Kasumi-1 (cell line): ENCODE results near the gene LITAF.

Experiments used
- DNase-seq, 2 experiments: peaks; one replicate each; lab custom pipeline; 2025; lab: John Stamatoyannopoulos, UW

The LITAF gene

GRCh38 chr16:11586856-11587642 lies at the start of gene LITAF:
Gene LITAF, minus strand, starts transcription at chr16:11586919. Its CDS starts 30,189 bp downstream, at chr16:11556730.
- no peak for DNase-seq

DNA sequence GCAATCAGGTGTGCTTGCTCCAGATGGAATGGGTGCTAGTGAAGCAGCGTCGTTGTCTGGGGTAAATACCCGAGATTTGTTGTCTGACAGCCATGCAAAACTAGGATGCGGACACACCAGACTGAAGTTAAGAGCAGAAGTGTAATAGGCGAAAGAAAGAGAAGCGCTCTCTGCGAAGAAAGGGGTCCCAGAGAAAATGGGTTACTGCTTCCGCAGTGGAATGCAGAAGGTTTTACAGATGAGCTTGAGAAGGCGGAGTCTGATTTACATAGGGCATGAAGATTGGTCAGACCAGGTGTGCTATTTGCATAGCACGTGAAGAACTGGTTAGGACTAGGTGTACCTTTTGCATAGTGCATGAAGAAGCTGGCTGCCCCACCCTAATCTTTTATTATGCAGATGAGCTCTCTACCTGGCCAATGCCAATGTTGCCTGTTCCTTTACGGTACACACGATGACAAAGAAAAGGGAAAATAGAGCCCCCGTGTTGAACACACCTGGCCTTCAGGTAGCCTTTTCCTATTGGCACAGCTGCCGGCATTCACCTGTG lies 49.5 kb upstream of the LITAF start:
- no peak for DNase-seq

DNA sequence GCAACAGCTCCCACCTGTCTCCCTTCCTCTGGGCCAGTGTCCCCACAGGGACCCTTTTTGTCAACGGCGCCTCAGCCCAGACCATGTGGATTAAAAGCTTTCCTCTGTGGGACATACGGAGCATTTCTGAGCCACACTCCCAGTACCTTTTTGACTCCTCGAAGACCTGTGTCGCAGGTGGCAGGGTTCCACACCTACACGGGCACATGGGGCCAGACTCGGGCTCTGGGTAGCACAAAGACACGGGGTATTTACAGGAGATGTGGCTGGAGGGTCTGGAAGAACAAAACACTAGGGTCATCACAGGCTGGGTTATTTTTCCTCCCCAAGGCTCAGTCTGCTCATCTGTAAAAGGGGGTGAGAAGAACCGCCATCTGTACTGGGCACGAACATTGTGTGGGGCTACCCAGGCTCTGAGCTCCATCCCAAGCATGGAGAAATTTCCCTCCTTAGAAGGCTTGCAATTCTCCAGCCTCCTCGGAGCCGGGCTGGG lies 49.0 kb upstream of the LITAF start:
- no peak for DNase-seq

- no peak for DNase-seq
Observed at GRCh38 chr16:11635113-11635652, 48.5 kb upstream of the LITAF start.

- no peak for DNase-seq
Observed at GRCh38 chr16:11634312-11634711, 47.6 kb upstream of the LITAF start.

- no peak for DNase-seq
Observed at GRCh38 chr16:11633113-11633512, 46.4 kb upstream of the LITAF start.

GRCh38 chr16:11632455-11632939 lies 45.8 kb upstream of the LITAF start:
- no peak for DNase-seq

DNA sequence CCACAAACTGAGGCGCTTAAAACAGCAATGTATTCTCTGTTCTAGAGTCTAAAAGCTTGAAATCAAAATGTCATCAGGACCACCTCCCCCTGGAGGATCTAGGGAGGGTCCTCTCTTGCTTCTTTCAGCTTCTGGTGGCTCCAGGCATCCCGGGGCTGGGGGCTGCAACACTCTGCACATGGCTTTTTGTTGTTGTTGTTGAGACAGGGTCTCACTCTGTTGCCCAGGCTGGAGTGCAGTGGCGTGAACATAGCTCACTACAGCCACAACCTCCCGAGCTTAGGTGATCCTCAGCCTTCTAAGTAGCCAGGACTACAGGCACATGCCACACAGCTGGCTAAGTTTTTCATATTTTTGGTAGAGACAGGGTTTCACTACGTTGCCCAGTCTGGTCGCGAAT lies 44.5 kb upstream of the LITAF start:
- DNase-seq, result no peak

DNA sequence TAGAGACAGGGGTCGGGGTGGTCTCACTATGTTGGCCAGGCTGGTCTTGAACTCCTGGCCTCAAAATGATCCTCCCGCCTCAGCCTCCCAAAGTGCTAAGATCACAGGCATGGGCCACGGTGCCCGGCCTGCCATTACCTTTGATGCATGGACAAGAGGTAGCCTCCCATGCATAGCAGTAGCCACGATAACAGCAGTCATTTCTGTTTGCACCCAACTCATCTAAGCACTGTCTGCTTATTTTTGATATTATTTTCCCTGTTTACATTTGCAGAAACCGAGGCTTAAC lies 44.0 kb upstream of the LITAF start:
- no peak for DNase-seq

GRCh38 chr16:11630046-11630767 lies 43.5 kb upstream of the LITAF start:
- DNase-seq, result no peak

GRCh38 chr16:11629071-11630030 lies 42.6 kb upstream of the LITAF start:
- DNase-seq, result peak; percentile 54 to 56

DNA sequence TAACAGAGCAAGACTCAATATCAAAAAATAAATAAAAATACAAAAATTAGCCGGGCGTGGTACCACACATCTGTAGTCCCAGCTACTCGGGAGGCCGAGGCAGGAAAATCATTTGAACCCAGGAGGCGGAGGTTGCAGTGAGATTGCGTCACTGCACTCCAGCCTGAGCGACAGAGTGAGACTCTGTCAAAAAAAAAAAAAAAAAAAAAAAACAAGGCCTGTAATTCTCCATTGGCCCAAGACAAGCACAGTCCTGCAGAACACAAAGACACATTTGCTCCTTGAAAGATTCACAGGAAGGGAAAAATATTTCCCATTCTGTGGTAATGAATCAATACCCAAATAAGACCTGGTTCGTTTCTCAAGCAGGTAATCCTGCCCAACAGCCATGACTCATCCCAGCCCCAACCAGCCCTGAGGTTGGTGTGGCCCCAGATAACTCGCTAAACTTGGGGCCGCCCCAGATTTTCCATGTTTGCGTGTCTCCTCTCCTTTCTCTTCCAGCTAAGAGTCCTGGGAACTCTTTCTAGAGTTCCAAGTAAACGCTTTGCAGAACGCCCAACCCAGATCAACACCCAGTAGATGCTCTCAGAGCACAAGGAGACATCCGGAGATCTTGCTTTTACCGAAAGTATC lies 41.2 kb upstream of the LITAF start:
- no peak for DNase-seq

- no peak for DNase-seq
Observed at GRCh38 chr16:11627292-11627663, 40.6 kb upstream of the LITAF start.

GRCh38 chr16:11626657-11627291 lies 40.1 kb upstream of the LITAF start:
- no peak for DNase-seq

GRCh38 chr16:11625769-11626168 lies 39.0 kb upstream of the LITAF start:
- no peak for DNase-seq

- no peak for DNase-seq
Observed at GRCh38 chr16:11624636-11625607, 38.2 kb upstream of the LITAF start.

DNA sequence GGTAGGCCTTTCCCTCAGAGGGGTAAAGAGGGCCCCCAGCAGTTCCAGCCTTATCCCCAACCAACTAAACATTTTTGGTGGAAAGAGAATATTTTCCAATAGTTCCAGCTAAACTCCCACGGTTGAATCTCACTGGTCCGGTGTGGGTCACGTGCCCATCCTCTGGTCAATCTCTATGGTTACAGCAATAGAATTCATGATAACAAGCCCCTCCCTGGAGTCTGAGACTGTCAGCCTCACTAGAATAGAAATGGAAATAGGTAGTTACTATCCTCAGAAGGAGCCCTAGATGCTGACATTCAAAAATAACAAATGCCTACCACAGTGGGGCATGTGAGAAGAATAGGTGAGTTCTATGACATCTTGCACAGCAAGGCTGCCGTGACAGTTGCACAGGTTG lies 37.5 kb upstream of the LITAF start:
- DNase-seq, result no peak

GRCh38 chr16:11621920-11622651 lies 35.4 kb upstream of the LITAF start:
- DNase-seq, result no peak

DNA sequence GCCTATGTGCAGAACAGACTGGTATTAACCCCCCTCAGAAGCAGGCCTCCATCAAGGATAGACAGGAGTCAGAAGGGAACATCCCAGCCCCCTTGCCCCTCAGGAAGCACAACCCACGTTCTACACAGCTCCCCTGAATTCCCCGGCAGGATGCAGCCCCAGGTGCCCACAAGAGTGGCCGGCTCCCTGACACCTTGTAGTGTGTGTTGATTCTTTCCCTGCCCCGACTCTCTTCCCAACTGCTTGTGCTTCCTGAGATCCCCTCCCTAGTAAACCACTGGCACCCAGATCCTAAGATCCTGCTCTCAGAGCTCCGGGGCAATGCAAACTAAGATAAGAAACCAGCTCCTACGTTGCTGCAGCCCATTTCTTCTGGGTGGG lies 34.8 kb upstream of the LITAF start:
- DNase-seq, result no peak
